Stomach (tissue), 9 donors: ENCODE measurements around the gene RAB8A. TPM values are rescaled to one million over a fixed set of nuclear protein-coding genes. Genes with fewer than 3 reads are reported as not detected.
A peak's percentile ranks its signal among the peaks of the same experiment; 100 is the strongest.

ENCODE experiments used
- DNase-seq, 2 donors: peaks; one replicate each; pipeline versions ENCODE4 v3.0.0 to v3.0.0-alpha.2; 2013 to 2019
- H3K27ac ChIP-seq, 5 donors: fragments of 200-600 bp in 4 of 5; sonication (generic) in 4 of 5; one replicate each; pipeline ENCODE4 v1.5.1; 2013 to 2019; ENCODE audit warnings: mild to moderate bottlenecking in 1 of 5, moderate library complexity in 1 of 5
- H3K27me3 ChIP-seq, 3 donors: fragments of 200-600 bp; sonication (generic); one replicate each; pipeline ENCODE4 v1.5.1; 2017 to 2019; ENCODE audit warnings: mixed run types in 1 of 3
- H3K36me3 ChIP-seq, 4 donors: fragments of 200-600 bp; sonication (generic); 1 replicate in 3 of 4; 2 replicates in 1 of 4; pipeline ENCODE4 v1.5.1; 2016 to 2019
- H3K4me1 ChIP-seq, 4 donors: fragments of 200-600 bp; sonication (generic); one replicate each; pipeline ENCODE4 v1.5.1; 2016 to 2019
- H3K4me3 ChIP-seq, 4 donors: fragments of 200-600 bp; sonication (generic) in 3 of 4; one replicate each; pipeline ENCODE4 v1.5.1; 2016 to 2019; ENCODE audit warnings: mild to moderate bottlenecking in 1 of 4
- H3K9me3 ChIP-seq, 4 donors: fragments of 200-600 bp; sonication (generic); one replicate each; pipeline ENCODE4 v1.5.1; 2016 to 2019
- EP300 ChIP-seq: sonication (generic); formaldehyde crosslinking; IDR thresholded peaks from one replicate; pipeline ENCODE4 v1.6.1; 2017; ENCODE audit warnings: antibody characterized with exemption
- POLR2A ChIP-seq, 4 donors: fragments of 450-650 bp; IDR thresholded peaks; one replicate each; pipeline ENCODE4 v1.6.1; 2016; ENCODE audit warnings: antibody characterized with exemption in 4 of 4, control low read depth in 2 of 4, mild to moderate bottlenecking in 1 of 4, moderate library complexity in 1 of 4
- POLR2AphosphoS5 ChIP-seq, 3 donors: sonication (generic); formaldehyde crosslinking; IDR thresholded peaks; one replicate each; pipeline ENCODE4 v1.6.1; 2016; ENCODE audit warnings: antibody characterized with exemption in 3 of 3
- WGBS, 5 donors: extraction: QIAGEN DNeasy Blood & Tissue Kit in 3 of 5; methylation state at CpG; one replicate each; pipeline versions ENCODE4 v1.1.5 to v1.1.7; 2013 to 2018; 5-methylcytosine and 5-hydroxymethylcytosine counted together
- intact Hi-C: fragments of 100-400 bp; cut with DNase I; formaldehyde crosslinking; loops from one replicate; pipeline ENCODE4 v1.15.1; 2023; ENCODE audit warnings: low total_unique reads
- polyA plus RNA-seq, 3 donors: library from polyadenylated mRNA; stranded (reverse); fragments of 200-250 nt; gene quantifications; one replicate each; pipeline ENCODE4 v1.2.3, GENCODE V29; 2013
- total RNA-seq, 5 donors: library from RNA; depleted of rRNA; stranded (reverse); fragments of >200 nt; gene quantifications; one replicate each; pipeline versions ENCODE4 v1.1.0 to v1.2.3, GENCODE V29; 2014 to 2016
- TF ChIP-seq, protein P1 (sequence below), 7 experiments: fragments of 450-650 bp in 4 of 7; fragments of 200-600 bp in 3 of 7; sonication (generic) in 3 of 7; IDR thresholded peaks; one replicate each; pipeline ENCODE4 v1.5.1; 2016 to 2019; ENCODE audit warnings: antibody characterized with exemption in 7 of 7, control low read depth in 2 of 7, mild to moderate bottlenecking in 1 of 7
- donor health status: healthy with polysubstance abuse.
- donor health status: Bipolar disorder and iron deficiency.
- donor health status: healthy.

Gene RAB8A
- total and polyA plus RNA-seq, 8 donors = 1.8 to 63.4 (median 31.8) TPM

DNA sequence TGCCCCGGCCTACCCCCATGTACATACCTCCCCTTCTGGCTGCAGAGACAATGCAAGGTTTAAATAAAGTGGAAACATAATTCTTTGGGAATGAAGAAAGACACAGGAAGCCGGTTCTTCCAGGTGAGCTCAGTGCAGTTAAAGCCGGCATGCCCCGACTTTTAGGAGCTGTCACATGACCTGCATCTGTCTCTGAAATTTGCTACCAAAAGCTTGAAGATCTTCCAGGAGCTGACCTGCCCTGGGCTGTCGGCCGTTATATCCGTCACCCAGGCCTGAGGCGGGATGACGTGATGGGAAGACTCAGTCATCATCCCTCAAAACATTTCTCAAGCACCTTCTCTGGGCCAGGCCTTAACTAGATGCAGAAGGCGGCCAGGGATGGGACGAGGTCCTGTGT lies 10.3 kb downstream of the RAB8A start:
- H3K36me3 ChIP-seq = peaks cover 80 to 100% (median 95%) of the 10 kb centered on the region in 4 donors
- H3K27ac ChIP-seq = no peak overlapping the region
- H3K4me3 ChIP-seq = no peak overlapping the region
- intact Hi-C loops = no loop called here
- peaks cover 0 to 32% (median 18%) of the 10 kb centered on the region in 4 donors for H3K4me1 ChIP-seq
- no peaks in the 10 kb centered on the region for H3K27me3 ChIP-seq
- TF ChIP-seq, protein P1, sequence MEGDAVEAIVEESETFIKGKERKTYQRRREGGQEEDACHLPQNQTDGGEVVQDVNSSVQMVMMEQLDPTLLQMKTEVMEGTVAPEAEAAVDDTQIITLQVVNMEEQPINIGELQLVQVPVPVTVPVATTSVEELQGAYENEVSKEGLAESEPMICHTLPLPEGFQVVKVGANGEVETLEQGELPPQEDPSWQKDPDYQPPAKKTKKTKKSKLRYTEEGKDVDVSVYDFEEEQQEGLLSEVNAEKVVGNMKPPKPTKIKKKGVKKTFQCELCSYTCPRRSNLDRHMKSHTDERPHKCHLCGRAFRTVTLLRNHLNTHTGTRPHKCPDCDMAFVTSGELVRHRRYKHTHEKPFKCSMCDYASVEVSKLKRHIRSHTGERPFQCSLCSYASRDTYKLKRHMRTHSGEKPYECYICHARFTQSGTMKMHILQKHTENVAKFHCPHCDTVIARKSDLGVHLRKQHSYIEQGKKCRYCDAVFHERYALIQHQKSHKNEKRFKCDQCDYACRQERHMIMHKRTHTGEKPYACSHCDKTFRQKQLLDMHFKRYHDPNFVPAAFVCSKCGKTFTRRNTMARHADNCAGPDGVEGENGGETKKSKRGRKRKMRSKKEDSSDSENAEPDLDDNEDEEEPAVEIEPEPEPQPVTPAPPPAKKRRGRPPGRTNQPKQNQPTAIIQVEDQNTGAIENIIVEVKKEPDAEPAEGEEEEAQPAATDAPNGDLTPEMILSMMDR (IDR thresholded peaks at IDR 0.05) = no peak
- H3K9me3 ChIP-seq = no peaks in the 10 kb centered on the region
- no peak for DNase-seq
- WGBS, 5 donors = 86 to 97% (median 93%) methylated on average over 7 to 11 of the region's 11 CpGs

DNA sequence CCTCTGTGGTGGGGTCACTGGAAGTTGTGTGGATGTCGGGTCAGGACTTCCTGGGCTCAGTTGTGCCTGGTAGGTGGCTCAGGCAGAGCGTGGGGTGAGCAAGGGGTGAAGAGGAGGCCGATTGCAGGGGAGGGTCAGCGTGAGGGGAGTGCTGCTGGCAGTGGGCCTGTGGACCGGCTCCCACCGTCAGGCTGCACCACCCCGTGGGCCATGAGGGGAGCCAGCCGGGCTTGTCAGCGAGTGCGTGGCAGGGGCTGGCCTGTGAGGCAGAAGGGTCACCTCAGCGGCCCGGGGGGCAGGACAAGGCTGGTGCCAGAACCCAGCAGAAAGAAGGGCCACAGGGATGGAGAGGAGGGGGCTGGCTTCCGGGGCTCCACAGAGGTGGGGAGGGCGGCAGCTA lies 13.3 kb downstream of the RAB8A start:
- 91 to 93% (median 93%) methylated on average over 10 to 14 of the region's 14 CpGs for WGBS, 5 donors
- Histone ChIP-seq H3K36me3 (peaks cover 89 to 100% (median 100%) of the 10 kb centered on the region in 4 donors), H3K27ac (peak overlapping the region in 1 of 5 donors; percentile 43), H3K4me3 (no peak overlapping the region), H3K27me3 (no peaks in the 10 kb centered on the region), H3K4me1 (peaks cover 0 to 7% (median 2%) of the 10 kb centered on the region in 4 donors), H3K9me3 (no peaks in the 10 kb centered on the region)
- intact Hi-C loops = no loop called here
- TF ChIP-seq POLR2A (IDR thresholded peaks at IDR 0.05) (no peak), POLR2AphosphoS5 (IDR thresholded peaks at IDR 0.05) (no peak), EP300 (no peak)
- TF ChIP-seq, protein P1 (IDR thresholded peaks at IDR 0.05) = no peak
- DNase-seq = no peak

DNA sequence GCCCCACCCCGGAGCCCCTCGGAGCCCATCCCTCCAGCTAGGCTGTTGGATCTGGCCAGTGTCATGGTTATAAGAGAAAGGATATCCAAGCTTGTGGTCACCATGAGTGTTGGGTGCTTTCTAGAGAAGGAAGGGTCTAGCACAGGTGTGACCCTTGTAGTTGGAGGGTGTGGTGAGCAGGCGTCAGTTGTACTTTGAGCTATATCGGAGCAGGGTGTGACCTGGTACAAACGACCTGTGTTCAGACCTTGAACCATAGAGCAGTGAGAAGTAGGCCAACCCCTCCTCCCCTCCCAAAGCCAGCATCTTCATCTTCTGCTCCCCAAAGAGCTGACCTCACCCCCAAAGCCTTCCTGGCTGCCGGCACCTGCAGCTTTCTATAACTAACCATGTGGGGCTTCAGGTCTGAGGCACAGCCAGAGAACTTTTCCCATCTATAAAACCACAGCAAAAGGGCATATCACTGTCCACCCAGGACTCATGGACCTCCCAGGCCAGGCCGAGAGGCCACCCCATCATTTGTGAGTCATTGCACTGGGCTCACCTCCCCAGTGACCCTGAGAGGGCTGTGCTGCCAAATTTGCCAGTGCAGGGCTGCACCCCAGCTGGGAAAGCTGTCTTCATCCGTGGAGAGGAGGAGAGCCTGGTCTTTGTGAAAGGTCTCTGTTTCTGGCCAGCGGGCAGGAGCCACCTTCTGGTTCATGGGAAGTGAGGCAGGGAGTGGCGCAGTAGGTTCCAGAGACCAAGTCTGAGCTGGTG lies 14.2 kb downstream of the RAB8A start:
- Histone ChIP-seq H3K4me1 (peaks cover 0 to 5% (median 2%) of the 10 kb centered on the region in 4 donors), H3K27ac (peak overlapping the region in 3 of 5 donors; percentile 11 to 43 (median 38)), H3K27me3 (no peaks in the 10 kb centered on the region), H3K4me3 (no peak overlapping the region), H3K9me3 (no peaks in the 10 kb centered on the region), H3K36me3 (peaks cover 86 to 100% (median 100%) of the 10 kb centered on the region in 4 donors)
- peak in 1 of 2 donors; percentile 51 for DNase-seq
- WGBS, 5 donors = 63 to 76% (median 75%) methylated on average over 8 to 10 of the region's 10 CpGs
- TF ChIP-seq EP300 (no peak), POLR2AphosphoS5 (IDR thresholded peaks at IDR 0.05) (no peak), POLR2A (IDR thresholded peaks at IDR 0.05) (no peak)
- TF ChIP-seq, protein P1 (IDR thresholded peaks at IDR 0.05) = no peak
- intact Hi-C loops = no loop called here

DNA sequence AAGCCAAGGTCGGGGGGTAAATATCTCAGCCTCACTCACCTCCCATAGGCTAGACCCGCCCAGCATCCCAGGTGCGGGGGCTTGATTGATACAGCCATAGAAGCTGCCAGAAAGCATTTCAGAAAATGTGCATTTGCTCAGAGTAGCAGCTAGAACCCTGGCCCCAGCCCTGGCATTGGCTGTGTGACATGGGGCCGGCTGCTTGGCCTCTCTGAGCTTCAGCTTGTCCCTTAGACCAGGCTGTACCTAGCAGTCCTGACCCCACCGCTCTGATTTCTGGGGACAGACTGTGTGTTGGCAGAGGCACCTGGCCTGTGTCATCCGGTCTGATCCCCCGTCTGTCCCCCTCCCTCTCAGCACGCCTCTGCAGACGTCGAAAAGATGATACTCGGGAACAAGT lies 15.4 kb downstream of the RAB8A start:
- no peak for DNase-seq
- intact Hi-C loops = no loop called here
- H3K27ac ChIP-seq = no peak overlapping the region
- 84 to 93% (median 92%) methylated on average over 9 to 11 of the region's 11 CpGs for WGBS, 5 donors
- no peak overlapping the region for H3K4me3 ChIP-seq
- TF ChIP-seq EP300 = no peak
- TF ChIP-seq, protein P1 (IDR thresholded peaks at IDR 0.05) = no peak
- TF ChIP-seq POLR2AphosphoS5 (IDR thresholded peaks at IDR 0.05) = no peak
- no peak for TF ChIP-seq POLR2A (IDR thresholded peaks at IDR 0.05)
- H3K36me3 ChIP-seq = peaks cover 83 to 100% (median 100%) of the 10 kb centered on the region in 4 donors
- no peaks in the 10 kb centered on the region for H3K27me3 ChIP-seq
- H3K9me3 ChIP-seq = no peaks in the 10 kb centered on the region
- peaks cover 0 to 5% (median 2%) of the 10 kb centered on the region in 4 donors for H3K4me1 ChIP-seq
